WTC11 (cell line): ENCODE measurements around the gene ST6GALNAC2. TPM values are rescaled to one million over a fixed set of nuclear protein-coding genes. Genes with fewer than 3 reads are reported as not detected.

Source experiments
- ATAC-seq: fragments of 200-7000 bp; cut with Tn5 transposase; 2 replicates; pipeline ENCODE4 v1.10.0; 2021; ENCODE audit warnings: mild to moderate bottlenecking, moderate library complexity
- CTCF ChIA-PET: fragments of 300-600 bp; sonication (Branson Sonifier 250); formaldehyde crosslinking; loops from one replicate; lab custom pipeline; 2021; ENCODE audit warnings: antibody characterized with exemption; lab: Charles Lee
- POLR2A ChIA-PET: fragments of 350-600 bp; sonication (Branson Sonifier 250); formaldehyde crosslinking; loops from one replicate; lab custom pipeline; 2021; ENCODE audit warnings: antibody characterized with exemption; lab: Charles Lee
- DNase-seq: peaks from one replicate; pipeline ENCODE4 v3.0.0; 2021; ENCODE audit warnings: low spot score
- H3K27ac Mint-ChIP-seq: 2 replicates; pipeline ENCODE4 v1.8.0; 2021; ENCODE audit warnings: mixed read lengths
- H3K27me3 Mint-ChIP-seq: 2 replicates; pipeline ENCODE4 v1.8.0; 2021; ENCODE audit warnings: low read depth, mild to moderate bottlenecking, moderate library complexity, mixed read lengths
- H3K36me3 Mint-ChIP-seq: 2 replicates; pipeline ENCODE4 v1.8.0; 2021; ENCODE audit warnings: mixed read lengths
- H3K4me1 Mint-ChIP-seq: 2 replicates; pipeline ENCODE4 v1.8.0; 2022; ENCODE audit warnings: mixed read lengths
- H3K4me3 Mint-ChIP-seq: 2 replicates; pipeline ENCODE4 v1.8.0; 2021; ENCODE audit warnings: mild to moderate bottlenecking, moderate library complexity, mixed read lengths
- H3K9me3 Mint-ChIP-seq: 2 replicates; pipeline ENCODE4 v1.8.0; 2021; ENCODE audit warnings: mixed read lengths
- AR ChIP-seq: fragments of 250-450 bp; sonication (Bioruptor Pico); IDR thresholded peaks from 2 replicates; pipeline ENCODE4 v1.9.0; 2021; ENCODE audit warnings: mild to moderate bottlenecking
- ATF1 ChIP-seq: sonication (generic); formaldehyde crosslinking; IDR thresholded peaks from 2 replicates; pipeline ENCODE4 v1.8.1; 2023; ENCODE audit warnings: mild to moderate bottlenecking, moderate library complexity, missing genetic modification reagents
- ATF3 ChIP-seq: sonication (generic); formaldehyde crosslinking; conservative IDR thresholded peaks from 2 replicates; pipeline ENCODE4 v1.8.1; 2022; ENCODE audit warnings: mild to moderate bottlenecking, missing genetic modification reagents
- ATF6 ChIP-seq: sonication (generic); formaldehyde crosslinking; IDR thresholded peaks from 2 replicates; pipeline ENCODE4 v1.8.1; 2023; ENCODE audit warnings: mild to moderate bottlenecking, missing genetic modification reagents
- CTCF ChIP-seq: fragments of 200-600 bp; IDR thresholded peaks from 2 replicates; pipeline ENCODE4 v1.8.0; 2022; ENCODE audit warnings: antibody characterized with exemption
- E2F1 ChIP-seq: sonication (generic); formaldehyde crosslinking; IDR thresholded peaks from 2 replicates; pipeline ENCODE4 v1.8.0; 2022; ENCODE audit warnings: mild to moderate bottlenecking, missing genetic modification reagents
- ELF4 ChIP-seq: sonication (generic); formaldehyde crosslinking; IDR thresholded peaks from 2 replicates; pipeline ENCODE4 v1.8.1; 2022; ENCODE audit warnings: low read depth, mild to moderate bottlenecking, moderate library complexity, missing genetic modification reagents
- FOXK1 ChIP-seq: sonication (generic); formaldehyde crosslinking; IDR thresholded peaks from 2 replicates; pipeline ENCODE4 v1.8.0; 2022; ENCODE audit warnings: mild to moderate bottlenecking, moderate library complexity, missing genetic modification reagents
- HMGA2 ChIP-seq: fragments of 250-450 bp; sonication (Bioruptor Pico); IDR thresholded peaks from 2 replicates; pipeline ENCODE4 v1.4.0; 2021; ENCODE audit warnings: mild to moderate bottlenecking, moderate library complexity
- IRF2 ChIP-seq: sonication (generic); formaldehyde crosslinking; IDR thresholded peaks from 2 replicates; pipeline ENCODE4 v1.8.0; 2022; ENCODE audit warnings: low read depth, missing genetic modification reagents, borderline replicate concordance
- JAZF1 ChIP-seq: fragments of 250-450 bp; sonication (Bioruptor Pico); IDR thresholded peaks from 2 replicates; pipeline ENCODE4 v1.9.0; 2021; ENCODE audit warnings: moderate library complexity, mild to moderate bottlenecking, inconsistent platforms
- MLX ChIP-seq: sonication (generic); formaldehyde crosslinking; IDR thresholded peaks from 2 replicates; pipeline ENCODE4 v1.8.1; 2023; ENCODE audit warnings: mild to moderate bottlenecking, missing genetic modification reagents, moderate library complexity
- MYBL2 ChIP-seq: sonication (generic); formaldehyde crosslinking; IDR thresholded peaks from 2 replicates; pipeline ENCODE4 v1.8.1; 2023; ENCODE audit warnings: mild to moderate bottlenecking, moderate library complexity, missing genetic modification reagents
- NFATC4 ChIP-seq: fragments of 250-450 bp; sonication (Bioruptor Pico); IDR thresholded peaks from 2 replicates; pipeline ENCODE4 v1.9.0; 2021; ENCODE audit warnings: mild to moderate bottlenecking
- NFE2L1 ChIP-seq: sonication (generic); formaldehyde crosslinking; IDR thresholded peaks from 2 replicates; pipeline ENCODE4 v1.8.1; 2023; ENCODE audit warnings: missing genetic modification reagents
- PRDM15 ChIP-seq: sonication (generic); formaldehyde crosslinking; IDR thresholded peaks from 2 replicates; pipeline ENCODE4 v1.8.0; 2022; ENCODE audit warnings: missing genetic modification reagents
- RORB ChIP-seq: fragments of 250-450 bp; sonication (Bioruptor Pico); IDR thresholded peaks from 2 replicates; pipeline ENCODE4 v1.9.0; 2021; ENCODE audit warnings: mild to moderate bottlenecking
- SMAD3 ChIP-seq: sonication (generic); formaldehyde crosslinking; IDR thresholded peaks from 2 replicates; pipeline ENCODE4 v1.8.0; 2022; ENCODE audit warnings: missing genetic modification reagents, mild to moderate bottlenecking, borderline replicate concordance
- USF2 ChIP-seq: sonication (generic); formaldehyde crosslinking; IDR thresholded peaks from 2 replicates; pipeline ENCODE4 v1.8.1; 2023; ENCODE audit warnings: mild to moderate bottlenecking, missing genetic modification reagents, moderate library complexity
- ZNF121 ChIP-seq: sonication (generic); formaldehyde crosslinking; IDR thresholded peaks from 2 replicates; pipeline ENCODE4 v1.8.0; 2023; ENCODE audit warnings: missing genetic modification reagents
- total RNA-seq: library from RNA; stranded (reverse); gene quantifications from 3 replicates; pipeline ENCODE4 v1.2.3, GENCODE V29; 2021

The ST6GALNAC2 gene
- total RNA-seq, 1 experiment from 2014 or later, result not detected

- H3K9me3 Mint-ChIP-seq, result no peaks in the 10 kb centered on the region; the same call in 1 of the 2 replicates
- POLR2A ChIA-PET, result no interaction called here
- no peak overlapping the region for H3K27ac Mint-ChIP-seq
- TF ChIP-seq ATF1, result no peak
- no peak for TF ChIP-seq NFATC4 (CRISPR knock-in tag)
- no peak for TF ChIP-seq JAZF1
- TF ChIP-seq ELF4, result no peak
- TF ChIP-seq SMAD3 (CRISPR knock-in tag), result no peak
- TF ChIP-seq NFE2L1, result no peak
- TF ChIP-seq FOXK1 (CRISPR knock-in tag), result no peak
- CTCF ChIA-PET, result interaction anchor here (1.4 to 3.5 kb wide), 3 partner anchors 11 to 103 kb away, joined by 6 to 20 read pairs (median 7); no protein-coding TSS in a partner anchor
- ATAC-seq (no peak), DNase-seq (no peak)
- H3K27me3 Mint-ChIP-seq, result peaks cover 40% of the 10 kb centered on the region
- no peaks in the 10 kb centered on the region for H3K36me3 Mint-ChIP-seq
- no peak overlapping the region for H3K4me3 Mint-ChIP-seq
- peaks cover 8% of the 10 kb centered on the region for H3K4me1 Mint-ChIP-seq
These were observed 7.3 kb downstream of the ST6GALNAC2 start for GRCh38 chr17:76578376-76578775.

GRCh38 chr17:76577876-76578275 lies 7.8 kb downstream of the ST6GALNAC2 start:
- no peaks in the 10 kb centered on the region for H3K36me3 Mint-ChIP-seq
- no peak for TF ChIP-seq ELF4
- TF ChIP-seq AR, result no peak
- TF ChIP-seq MLX, result no peak
- no peak for TF ChIP-seq RORB
- no peak for TF ChIP-seq CTCF
- TF ChIP-seq ATF3, result no peak
- no peak for TF ChIP-seq USF2 (CRISPR knock-in tag)
- TF ChIP-seq NFE2L1, result no peak
- TF ChIP-seq MYBL2 (CRISPR knock-in tag), result no peak
- TF ChIP-seq ATF6, result no peak
- TF ChIP-seq HMGA2, result no peak
- no peak for TF ChIP-seq PRDM15 (CRISPR knock-in tag)
- no peak for TF ChIP-seq ZNF121 (CRISPR knock-in tag)
- no peak for TF ChIP-seq IRF2
- TF ChIP-seq E2F1 (CRISPR knock-in tag), result no peak
- POLR2A ChIA-PET, result no interaction called here
- H3K9me3 Mint-ChIP-seq, result no peaks in the 10 kb centered on the region; the same call in 1 of the 2 replicates
- no peak for DNase-seq
- H3K4me1 Mint-ChIP-seq, result peaks cover 8% of the 10 kb centered on the region
- CTCF ChIA-PET, result interaction anchor here (0.9 to 3.5 kb wide), 6 partner anchors 8 to 104 kb away, joined by 3 to 20 read pairs (median 5); no protein-coding TSS in a partner anchor
- H3K27me3 Mint-ChIP-seq, result peaks cover 35% of the 10 kb centered on the region
- no peak overlapping the region for H3K27ac Mint-ChIP-seq
- H3K4me3 Mint-ChIP-seq, result no peak overlapping the region
- no peak for ATAC-seq
